SH-SY5Y (cell line): ENCODE data around the gene KRT32.

Experiments used
- GATA2 ChIP-seq: IDR thresholded peaks from 2 replicates; pipeline ENCODE4 v1.6.1; 2011; ENCODE audit warnings: mild to moderate bottlenecking, low read depth, low read length
- GATA3 ChIP-seq: IDR thresholded peaks from 2 replicates; pipeline ENCODE4 v1.6.1; 2011; ENCODE audit warnings: low read depth, mild to moderate bottlenecking, low read length, moderate library complexity

DNA sequence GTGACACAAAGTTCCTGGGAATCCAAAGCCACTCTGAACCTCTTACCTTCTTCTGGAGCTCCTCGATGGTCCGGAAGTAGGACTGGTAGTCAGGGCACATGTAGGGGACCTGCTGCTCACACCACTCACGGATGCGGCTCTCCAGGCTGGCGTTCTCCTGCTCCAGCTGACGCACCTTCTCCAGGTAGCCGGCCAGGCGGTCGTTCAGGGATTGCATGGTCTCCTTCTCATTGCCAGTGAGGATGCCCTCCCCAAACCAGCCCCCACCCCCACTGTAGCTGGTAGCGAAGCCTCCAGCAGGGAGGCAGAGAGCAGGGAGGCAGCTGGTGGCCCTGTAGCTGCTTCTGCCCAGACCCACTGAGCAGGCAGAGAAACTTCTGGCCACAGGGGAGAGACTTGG, 13.4 kb upstream of the KRT32 start:
- TF ChIP-seq GATA3 (no peak), GATA2 (no peak)
